Ishikawa (cell line): ENCODE measurements around the gene DHRS3.

Experiments used
- CEBPB ChIP-seq: IDR thresholded peaks from 2 replicates; pipeline ENCODE4 v1.6.1; 2012
- CREB1 ChIP-seq: IDR thresholded peaks from 2 replicates; pipeline ENCODE4 v1.6.1; 2012; ENCODE audit warnings: low read depth
- EGR1 ChIP-seq: IDR thresholded peaks from 2 replicates; pipeline ENCODE4 v1.6.1; 2012
- EP300 ChIP-seq: IDR thresholded peaks from 2 replicates; pipeline ENCODE4 v1.6.1; 2012; ENCODE audit warnings: borderline replicate concordance
- FOXM1 ChIP-seq: IDR thresholded peaks from 2 replicates; pipeline ENCODE4 v1.6.1; 2012; ENCODE audit warnings: low read depth, borderline replicate concordance
- MAX ChIP-seq: IDR thresholded peaks from 2 replicates; pipeline ENCODE4 v1.6.1; 2012
- NFIC ChIP-seq: IDR thresholded peaks from 2 replicates; pipeline ENCODE4 v1.6.1; 2012
- RAD21 ChIP-seq: IDR thresholded peaks from 2 replicates; pipeline ENCODE4 v1.6.1; 2012; ENCODE audit warnings: low read depth
- REST ChIP-seq: IDR thresholded peaks from 2 replicates; pipeline ENCODE4 v1.6.1; 2012; ENCODE audit warnings: low read depth, mild to moderate bottlenecking
- TAF1 ChIP-seq: IDR thresholded peaks from 2 replicates; pipeline ENCODE4 v1.6.1; 2012; ENCODE audit warnings: low read depth, mild to moderate bottlenecking
- TCF12 ChIP-seq: IDR thresholded peaks from 2 replicates; pipeline ENCODE4 v1.6.1; 2012; ENCODE audit warnings: low read depth
- TEAD4 ChIP-seq: IDR thresholded peaks from 2 replicates; pipeline ENCODE4 v1.6.1; 2012
- USF1 ChIP-seq: IDR thresholded peaks from 2 replicates; pipeline ENCODE4 v1.6.1; 2012
- YY1 ChIP-seq: IDR thresholded peaks from 2 replicates; pipeline ENCODE4 v1.6.1; 2012; ENCODE audit warnings: low read depth
- ZBTB7A ChIP-seq: IDR thresholded peaks from 2 replicates; pipeline ENCODE4 v1.6.1; 2012; ENCODE audit warnings: low read depth

Gene DHRS3

GRCh38 chr1:12616709-12617373, 1.2 kb downstream of the DHRS3 start:
- no peak for TF ChIP-seq REST
- 0 out of 2 replicates have a peak, but pooled peaks have one; percentile 62 for TF ChIP-seq ZBTB7A

- TF ChIP-seq CEBPB (no peak), RAD21 (peak; percentile 8; the same call in 1 of the 2 replicates), TCF12 (peak; percentile 31; the same call in 1 of the 2 replicates), TEAD4 (peak; percentile 80), CREB1 (no peak)
These were observed 1.9 kb downstream of the DHRS3 start for GRCh38 chr1:12615865-12616708.

GRCh38 chr1:12615159-12615864, 2.7 kb downstream of the DHRS3 start:
- TF ChIP-seq FOXM1 = no peak
- TF ChIP-seq ZBTB7A = no peak
- TF ChIP-seq TAF1 = no peak
- no peak for TF ChIP-seq TCF12
- TF ChIP-seq YY1 = no peak
- no peak for TF ChIP-seq EP300
- TF ChIP-seq EGR1 = no peak
- no peak for TF ChIP-seq USF1
- no peak for TF ChIP-seq TEAD4
- TF ChIP-seq MAX = no peak
- TF ChIP-seq REST = no peak
- TF ChIP-seq RAD21 = no peak

- no peak for TF ChIP-seq TEAD4
These were observed 3.4 kb downstream of the DHRS3 start for GRCh38 chr1:12614402-12615158.

- TF ChIP-seq ZBTB7A (no peak), YY1 (no peak), TAF1 (no peak), FOXM1 (no peak), CREB1 (no peak), RAD21 (no peak), REST (no peak), NFIC (no peak), TEAD4 (no peak), EGR1 (no peak), USF1 (no peak), EP300 (no peak), MAX (no peak), CEBPB (no peak), TCF12 (no peak)
These were observed 4.8 kb downstream of the DHRS3 start for GRCh38 chr1:12613180-12613579.
